ENCODE data around the gene ACACB.

- TF ChIP-seq POLR2A (IDR thresholded peaks at IDR 0.05) (no peak), CTCF (IDR thresholded peaks at IDR 0.05) (no peak)
Measured at GRCh38 chr12:109308534-109309380, 192.4 kb downstream of the ACACB start, which contains the start of gene FOXN4.
